Activated gamma-delta T cell treated with anti-CD3 and anti-CD28 coated beads, Interleukin-2, amount 50 U/mL, for 16 hours (primary cell): ENCODE measurements around the gene RBFOX1.

Experiments used
- DNase-seq: peaks from one replicate; pipeline ENCODE4 v3.0.0-alpha.2; 2020; ENCODE audit warnings: low read depth

The RBFOX1 gene

GRCh38 chr16:7334801-7335560 is 2.3 kb downstream of the RBFOX1 start:
- no peak for DNase-seq

- no peak for DNase-seq
Measured at GRCh38 chr16:7335991-7336634, 3.5 kb downstream of the RBFOX1 start.

GRCh38 chr16:7336742-7337141 is 4.1 kb downstream of the RBFOX1 start:
- no peak for DNase-seq

- DNase-seq, result no peak
Measured at GRCh38 chr16:7338826-7339225, 6.2 kb downstream of the RBFOX1 start.

GRCh38 chr16:7339700-7340099 is 7.1 kb downstream of the RBFOX1 start:
- DNase-seq, result no peak

- no peak for DNase-seq
Measured at GRCh38 chr16:7340938-7341337, 8.3 kb downstream of the RBFOX1 start.

- no peak for DNase-seq
Measured at GRCh38 chr16:7342598-7342997, 10.0 kb downstream of the RBFOX1 start.

- DNase-seq, result no peak
Measured at GRCh38 chr16:7343243-7343642, 10.6 kb downstream of the RBFOX1 start.

- no peak for DNase-seq
Measured at GRCh38 chr16:7344830-7345780, 12.5 kb downstream of the RBFOX1 start.

- DNase-seq, result no peak
Measured at GRCh38 chr16:7350806-7351205, 18.2 kb downstream of the RBFOX1 start.

GRCh38 chr16:7351610-7352510 is 19.2 kb downstream of the RBFOX1 start:
- DNase-seq, result no peak

- no peak for DNase-seq
Measured at GRCh38 chr16:7355758-7356157, 23.1 kb downstream of the RBFOX1 start.

GRCh38 chr16:7361416-7362129 is 28.9 kb downstream of the RBFOX1 start:
- no peak for DNase-seq

- DNase-seq, result no peak
Measured at GRCh38 chr16:7362231-7362630, 29.6 kb downstream of the RBFOX1 start.

GRCh38 chr16:7363422-7364417 is 31.1 kb downstream of the RBFOX1 start:
- no peak for DNase-seq

GRCh38 chr16:7366041-7366440 is 33.4 kb downstream of the RBFOX1 start:
- DNase-seq, result no peak

GRCh38 chr16:7366993-7367880 is 34.6 kb downstream of the RBFOX1 start:
- no peak for DNase-seq

- no peak for DNase-seq
Measured at GRCh38 chr16:7369204-7369603, 36.6 kb downstream of the RBFOX1 start.

GRCh38 chr16:7372095-7372494 is 39.5 kb downstream of the RBFOX1 start:
- DNase-seq, result no peak
